ENCODE measurements around the gene PPP1R14D.
A peak's percentile ranks its signal among the peaks of the same experiment; 100 is the strongest.

The PPP1R14D gene

GRCh38 chr15:40776537-40777141 is 51.9 kb downstream of the PPP1R14D start:
- DNase-seq, result no peak

GRCh38 chr15:40775740-40776536 is 52.6 kb downstream of the PPP1R14D start:
- no peak for DNase-seq

GRCh38 chr15:40775007-40775406 is 53.5 kb downstream of the PPP1R14D start:
- DNase-seq, result no peak

- DNase-seq, result no peak
Measured at GRCh38 chr15:40773902-40774301, 54.6 kb downstream of the PPP1R14D start.

DNA sequence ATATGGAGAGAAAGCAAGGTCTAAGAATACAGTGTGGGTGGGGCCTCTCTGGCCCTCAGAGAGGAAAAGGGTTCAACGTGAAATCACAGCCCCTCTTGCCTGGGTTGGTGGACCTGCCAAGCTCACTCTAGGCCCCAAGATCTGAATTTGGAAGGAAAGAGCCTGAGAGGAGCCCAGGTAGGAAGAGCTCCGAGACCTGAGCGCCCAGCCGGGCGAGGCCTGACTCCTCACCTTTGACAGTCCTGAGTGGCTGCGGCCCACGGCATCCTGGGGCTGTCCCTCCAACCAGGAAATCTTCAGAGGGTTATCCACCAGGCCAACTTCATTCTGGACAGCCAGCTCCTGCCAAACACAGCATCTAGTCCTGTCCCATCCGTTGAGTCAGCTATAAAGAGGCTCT is 55.0 kb downstream of the PPP1R14D start:
- DNase-seq, result no peak

- DNase-seq, result no peak
Measured at GRCh38 chr15:40772014-40772413, 56.5 kb downstream of the PPP1R14D start.

GRCh38 chr15:40771242-40771641 is 57.3 kb downstream of the PPP1R14D start:
- no peak for DNase-seq

DNA sequence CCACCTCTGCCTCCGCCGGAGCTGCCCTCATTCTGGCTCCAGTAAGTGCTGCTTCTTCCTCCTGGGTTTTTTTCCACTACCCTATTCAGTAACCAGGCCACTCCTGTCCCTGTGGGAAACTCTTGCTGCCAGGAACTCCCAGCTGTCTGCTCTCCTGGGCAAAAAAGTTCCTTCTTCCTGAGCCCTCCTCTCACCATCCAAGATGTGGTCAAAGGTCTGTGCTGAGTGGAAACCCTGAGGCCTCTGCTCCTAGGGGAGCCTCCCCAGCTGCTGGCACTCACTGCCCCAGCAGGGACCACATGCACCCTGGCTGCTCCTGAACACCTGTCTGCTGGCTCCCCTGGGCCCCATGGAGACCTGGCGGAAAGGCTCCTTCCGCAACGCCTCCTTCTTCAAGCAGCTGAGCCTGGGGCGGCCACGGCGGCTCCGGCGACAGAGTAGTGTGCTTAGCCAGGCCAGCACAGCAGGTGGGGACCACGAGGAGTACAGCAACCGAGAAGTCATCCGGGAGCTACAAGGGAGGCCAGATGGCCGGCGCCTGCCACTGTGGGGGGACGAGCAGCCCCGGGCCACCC is 58.3 kb downstream of the PPP1R14D start:
- no peak for DNase-seq

DNA sequence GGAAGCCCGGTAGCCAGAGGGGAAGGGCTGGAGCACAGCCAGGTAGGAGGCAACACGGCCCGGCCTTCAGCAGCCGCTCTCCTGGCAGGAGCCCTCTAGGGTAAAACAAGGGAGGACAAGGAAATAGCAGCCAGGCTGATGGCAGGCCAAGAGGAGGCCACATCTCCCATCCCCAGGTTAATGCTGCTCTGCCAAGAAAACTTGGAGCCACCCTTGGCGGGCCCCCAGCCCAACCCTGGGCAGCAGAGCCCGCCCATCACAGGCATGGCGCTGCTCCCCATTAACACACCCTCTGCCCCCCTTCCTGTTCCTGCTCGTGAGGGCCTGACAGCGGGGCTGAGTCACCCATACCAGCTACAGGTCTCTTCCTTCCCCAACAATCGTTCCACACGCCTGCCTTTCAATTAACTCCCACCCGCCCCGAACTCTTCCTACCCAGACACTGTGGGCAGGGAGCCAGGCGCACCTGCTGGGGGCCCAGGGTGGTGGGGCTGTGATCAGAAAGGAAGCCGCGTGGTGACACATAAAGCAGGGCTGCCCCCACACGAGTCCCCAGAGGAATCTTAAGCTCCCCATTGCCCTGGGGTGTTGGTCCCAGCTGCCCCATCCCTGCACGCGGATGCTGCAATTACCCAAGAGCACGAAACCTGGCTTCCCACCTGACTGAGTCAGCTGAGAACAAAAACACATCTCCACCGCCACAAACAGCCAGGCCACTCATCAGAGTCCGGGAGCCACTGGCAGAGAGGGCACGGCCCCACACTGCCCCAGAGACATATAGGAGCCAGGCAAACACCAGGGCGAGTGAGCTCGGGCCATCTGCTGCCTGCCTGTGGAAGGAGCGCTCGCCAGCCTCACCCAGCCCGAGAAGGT is 59.0 kb downstream of the PPP1R14D start, which contains the start of gene C15orf62:
TSS of gene C15orf62 (plus strand) at position 707 of the 873 bp plus-strand sequence. CDS start 516 bp downstream, outside the sequence.
- DNase-seq, result peak; percentile 62 to 72

- DNase-seq, result no peak
Measured at GRCh38 chr15:40768521-40769273, 59.8 kb downstream of the PPP1R14D start.

- DNase-seq, result no peak
Measured at GRCh38 chr15:40767838-40768500, 60.5 kb downstream of the PPP1R14D start.

GRCh38 chr15:40766906-40767837 is 61.3 kb downstream of the PPP1R14D start:
- no peak for DNase-seq

DNA sequence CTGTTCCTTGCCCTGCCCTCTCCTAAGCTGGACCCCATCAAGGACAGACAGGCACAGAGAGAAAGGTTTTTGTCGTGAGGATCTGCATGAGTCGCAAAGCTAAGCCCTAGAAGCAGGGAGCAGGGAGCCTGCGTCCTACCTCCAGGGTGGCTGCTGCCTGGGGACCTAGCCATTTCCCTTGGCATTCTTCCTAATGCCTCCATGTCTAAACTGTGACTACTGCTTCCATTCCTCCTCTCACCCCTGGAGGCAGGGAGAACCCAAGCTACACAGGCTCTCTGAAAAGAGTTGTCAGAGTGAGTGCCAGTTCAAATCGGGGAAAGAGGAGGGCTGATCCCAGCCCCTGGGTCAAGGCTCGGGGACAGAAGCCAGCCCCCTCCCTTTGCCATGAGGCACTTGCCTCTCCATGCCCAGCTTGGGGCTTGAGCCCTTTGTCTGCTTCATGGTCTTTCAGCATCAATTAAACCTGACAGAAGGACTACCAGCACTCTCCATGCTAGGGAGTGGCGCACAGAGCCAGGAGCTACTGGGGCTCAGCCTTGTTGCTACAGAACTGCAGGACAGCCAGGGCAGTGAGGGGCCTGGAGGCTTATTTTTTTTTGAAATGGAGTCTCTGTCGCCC is 62.2 kb downstream of the PPP1R14D start:
- DNase-seq, result no peak

Measured in activated CD4-positive, alpha-beta T cell treated with anti-CD3 and anti-CD28 coated beads, Interleukin-2, amount 50 U/mL, for 4 hours (primary cell).